GM21526 (cell line): ENCODE measurements around the gene PJA2.
"Not testable (repeated sequence)": the region's sequence is repeated elsewhere in the genome, so short reads cannot be mapped to it uniquely, and the experiment has no call there.

Experiments used
- ATAC-seq: cut with Tn5 transposase; IDR thresholded peaks from one replicate; pipeline ENCODE4 v1.9.1; 2021; ENCODE audit warnings: moderate library complexity; ENCODE audit not compliant: unreplicated experiment, low FRiP score

The PJA2 gene

DNA sequence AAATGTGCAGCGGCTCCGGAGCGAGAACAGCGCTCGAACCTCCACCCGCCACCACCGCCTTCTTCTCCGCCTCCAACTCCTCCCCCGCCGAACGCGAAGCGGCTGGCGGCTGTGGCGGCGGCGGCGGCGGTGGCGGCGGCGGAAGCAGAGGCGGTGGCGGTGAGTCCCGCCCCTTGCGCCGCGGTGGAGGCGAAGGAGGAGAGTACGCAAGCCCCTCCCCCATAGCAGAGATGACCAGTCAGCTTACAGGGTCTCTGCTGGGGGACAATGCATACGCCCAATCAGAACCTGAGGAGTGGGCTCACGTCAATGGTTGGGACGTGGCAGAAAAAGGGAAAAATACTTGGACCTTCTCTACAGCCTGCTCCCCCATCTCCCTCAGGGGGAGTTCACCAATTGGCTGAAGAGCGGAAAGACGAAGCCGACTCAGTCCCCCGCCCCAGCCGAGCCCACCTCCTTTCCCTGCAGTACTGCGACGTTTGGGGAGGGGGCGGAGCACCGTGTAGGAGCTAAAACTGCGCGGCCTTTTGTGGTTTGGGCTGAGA is at the start of gene PJA2:
Gene PJA2 (minus strand): TSS at position 131 of the 545 bp plus-strand sequence. CDS start 26,541 bp downstream, outside the sequence.
- ATAC-seq = peak; percentile 82

DNA sequence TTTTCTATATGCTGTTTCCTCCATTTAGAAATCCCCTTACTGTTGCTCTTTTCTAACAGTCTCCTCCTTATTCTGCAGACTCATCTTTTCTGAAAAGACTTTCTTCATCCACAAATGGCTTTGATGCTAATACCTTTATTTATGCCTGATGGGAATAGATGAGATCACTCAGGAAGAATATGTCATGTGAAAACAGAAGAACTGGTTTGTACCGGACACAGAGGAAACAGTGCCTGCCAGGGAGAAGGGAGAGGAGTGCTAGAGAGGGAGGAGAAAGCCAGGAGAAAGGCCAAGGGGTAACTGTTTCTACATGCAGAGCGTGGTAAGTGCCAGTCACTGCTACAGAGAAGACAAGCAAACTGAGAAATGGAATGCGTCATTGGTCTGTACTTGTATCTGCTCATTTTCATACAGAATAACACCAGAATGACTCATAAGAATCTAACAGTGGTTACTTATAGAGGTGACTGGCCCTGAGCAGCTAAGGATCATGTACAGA is 45.9 kb upstream of the PJA2 start:
- ATAC-seq = peak; percentile 100

- ATAC-seq = no peak
These were observed 45.1 kb upstream of the PJA2 start for GRCh38 chr5:109454731-109455505.

DNA sequence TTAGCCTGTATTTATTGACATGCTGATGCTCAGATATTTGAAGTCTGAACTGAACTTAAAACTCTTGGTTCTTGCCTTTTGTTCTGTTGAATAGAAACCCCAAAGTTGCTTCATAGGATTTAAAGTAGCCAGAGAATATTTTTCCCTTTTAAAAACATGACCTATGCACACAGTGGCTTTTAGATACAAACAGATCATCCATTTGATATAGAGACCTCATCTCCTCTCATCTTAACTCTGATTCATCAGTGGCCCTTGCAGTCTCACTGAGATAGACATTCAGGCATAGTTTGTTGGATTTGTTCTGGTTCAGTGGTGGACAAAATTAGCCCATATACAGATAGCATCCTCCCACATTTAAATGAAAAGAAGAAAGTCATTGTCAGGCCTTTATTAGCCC is 43.5 kb upstream of the PJA2 start:
- ATAC-seq = no peak

DNA sequence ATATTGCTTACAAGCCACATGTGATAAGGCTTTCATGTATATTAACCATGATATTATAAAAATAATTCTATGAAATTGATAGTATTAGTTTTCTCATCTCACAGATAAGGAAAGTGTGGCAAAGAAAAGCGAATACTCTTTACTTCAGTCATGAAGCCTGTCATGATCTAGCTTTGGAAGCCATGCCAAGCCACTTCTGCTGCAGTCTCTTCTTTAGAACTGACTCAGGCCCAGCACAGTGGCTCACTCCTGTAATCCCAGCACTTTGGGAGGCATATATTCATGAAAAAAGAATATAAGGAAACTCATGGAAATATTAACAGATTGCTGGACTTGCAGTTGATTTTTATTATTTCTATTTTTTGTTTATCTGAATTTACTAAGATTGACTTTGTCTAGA is 42.9 kb upstream of the PJA2 start:
- no peak for ATAC-seq

DNA sequence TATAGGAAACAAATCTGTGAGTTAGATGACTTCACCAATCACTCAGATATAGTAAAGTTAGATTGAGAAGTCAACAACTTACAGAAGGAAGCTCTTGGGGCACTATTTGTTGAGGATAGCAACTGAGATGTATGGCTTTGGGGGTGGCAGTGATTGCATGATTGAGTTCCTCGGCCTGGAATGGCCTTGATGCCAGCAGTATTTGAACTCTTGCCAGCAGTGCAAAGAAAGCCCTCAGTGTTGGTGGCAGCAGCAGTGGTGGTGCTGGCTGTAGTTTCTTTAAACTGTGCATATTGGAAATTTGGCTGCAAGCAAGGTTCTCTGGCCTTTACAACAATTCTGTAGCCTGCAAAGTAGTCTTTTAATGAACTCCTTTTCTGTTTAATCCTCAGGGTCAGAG is 41.4 kb upstream of the PJA2 start:
- no peak for ATAC-seq

DNA sequence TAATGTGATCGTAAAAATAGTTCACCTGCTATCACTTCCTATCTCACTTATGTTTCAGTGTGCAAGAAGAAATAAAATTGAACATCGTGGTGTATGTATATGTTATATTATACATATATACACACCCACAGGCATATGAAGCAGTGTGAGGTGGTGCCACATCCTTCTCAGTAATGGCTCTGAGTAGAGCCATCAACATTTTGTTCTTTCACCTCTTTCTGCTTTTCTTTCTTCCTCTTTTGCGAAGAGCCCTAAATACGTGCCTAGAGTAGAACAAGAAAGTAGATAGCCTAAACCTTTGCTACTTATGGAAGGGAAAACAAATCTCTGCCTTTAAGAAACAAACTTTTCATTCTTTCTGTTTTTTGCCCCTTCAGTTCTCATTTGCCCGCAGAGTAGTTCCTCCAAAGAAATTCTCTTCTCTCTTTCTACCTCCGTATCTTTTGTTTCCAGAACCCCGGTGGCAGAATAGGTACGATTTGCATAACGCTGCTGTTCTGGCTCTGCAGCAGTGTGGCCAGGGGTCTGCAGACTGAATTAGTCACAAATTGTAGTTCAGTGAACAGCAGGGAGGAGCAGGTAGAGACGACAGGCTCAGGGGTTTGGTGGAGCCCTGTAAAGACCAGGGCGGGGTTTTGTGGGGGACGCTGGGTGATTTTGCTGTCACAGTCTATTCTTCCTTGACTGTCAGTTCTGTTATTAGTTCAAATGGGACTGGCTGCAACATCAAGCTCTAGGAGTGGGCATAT is 40.5 kb upstream of the PJA2 start:
- no peak for ATAC-seq

GRCh38 chr5:109448838-109449237 is 39.1 kb upstream of the PJA2 start:
- ATAC-seq = no peak

- ATAC-seq = no peak
These were observed 29.8 kb upstream of the PJA2 start for GRCh38 chr5:109439590-109439989.

DNA sequence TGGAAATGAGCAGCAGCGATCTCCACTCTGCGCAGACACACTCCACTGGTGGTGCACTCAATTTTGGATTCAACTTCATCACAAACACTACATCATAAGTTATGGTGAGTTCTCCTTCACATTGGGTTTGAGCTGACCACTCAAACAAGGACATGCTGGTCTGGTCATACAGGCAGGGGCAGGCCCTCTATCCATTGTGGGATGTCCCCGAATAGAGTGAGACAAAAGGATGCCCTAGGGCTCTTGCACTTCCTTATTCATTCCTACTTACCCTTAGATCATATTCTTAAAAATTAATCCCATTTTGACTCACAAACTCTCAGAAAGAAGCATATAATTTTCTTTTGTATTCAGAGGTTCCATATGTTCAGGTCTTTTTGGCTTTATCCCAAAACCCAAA is 16.3 kb upstream of the PJA2 start:
- ATAC-seq = no peak

DNA sequence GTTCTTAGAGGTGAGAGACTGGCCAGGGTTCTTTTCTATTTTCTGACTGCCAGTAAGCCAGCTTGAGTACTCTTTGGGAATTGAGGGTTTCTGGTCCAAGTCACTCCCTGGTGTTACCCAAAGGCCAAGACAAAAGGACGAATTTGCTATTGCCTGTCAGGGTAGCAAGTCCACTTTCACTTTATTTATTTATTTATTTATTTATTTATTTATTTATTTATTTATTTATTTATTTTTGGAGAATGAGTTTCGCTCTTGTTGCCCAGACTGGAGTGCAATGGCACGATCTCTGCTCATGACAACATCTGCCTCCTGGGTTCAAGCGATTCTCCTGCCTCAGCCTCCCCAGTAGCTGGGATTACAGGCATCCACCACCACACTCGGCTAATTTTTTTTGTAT is 15.7 kb upstream of the PJA2 start:
- not testable (repeated sequence) for ATAC-seq

GRCh38 chr5:109421956-109422355 is 12.2 kb upstream of the PJA2 start:
- ATAC-seq = no peak

GRCh38 chr5:109418712-109419352 is 9.1 kb upstream of the PJA2 start:
- ATAC-seq = no peak

- no peak for ATAC-seq
These were observed 7.1 kb upstream of the PJA2 start for GRCh38 chr5:109416882-109417281.

- ATAC-seq = not testable (repeated sequence)
These were observed 4.2 kb upstream of the PJA2 start for GRCh38 chr5:109413921-109414461.

GRCh38 chr5:109413458-109413857 is 3.7 kb upstream of the PJA2 start:
- no peak for ATAC-seq

- ATAC-seq = no peak
These were observed 3.2 kb upstream of the PJA2 start for GRCh38 chr5:109412981-109413402.

GRCh38 chr5:109411627-109412026 is 1.9 kb upstream of the PJA2 start:
- ATAC-seq = no peak

- no peak for ATAC-seq
These were observed 1.4 kb upstream of the PJA2 start for GRCh38 chr5:109411149-109411514.

DNA sequence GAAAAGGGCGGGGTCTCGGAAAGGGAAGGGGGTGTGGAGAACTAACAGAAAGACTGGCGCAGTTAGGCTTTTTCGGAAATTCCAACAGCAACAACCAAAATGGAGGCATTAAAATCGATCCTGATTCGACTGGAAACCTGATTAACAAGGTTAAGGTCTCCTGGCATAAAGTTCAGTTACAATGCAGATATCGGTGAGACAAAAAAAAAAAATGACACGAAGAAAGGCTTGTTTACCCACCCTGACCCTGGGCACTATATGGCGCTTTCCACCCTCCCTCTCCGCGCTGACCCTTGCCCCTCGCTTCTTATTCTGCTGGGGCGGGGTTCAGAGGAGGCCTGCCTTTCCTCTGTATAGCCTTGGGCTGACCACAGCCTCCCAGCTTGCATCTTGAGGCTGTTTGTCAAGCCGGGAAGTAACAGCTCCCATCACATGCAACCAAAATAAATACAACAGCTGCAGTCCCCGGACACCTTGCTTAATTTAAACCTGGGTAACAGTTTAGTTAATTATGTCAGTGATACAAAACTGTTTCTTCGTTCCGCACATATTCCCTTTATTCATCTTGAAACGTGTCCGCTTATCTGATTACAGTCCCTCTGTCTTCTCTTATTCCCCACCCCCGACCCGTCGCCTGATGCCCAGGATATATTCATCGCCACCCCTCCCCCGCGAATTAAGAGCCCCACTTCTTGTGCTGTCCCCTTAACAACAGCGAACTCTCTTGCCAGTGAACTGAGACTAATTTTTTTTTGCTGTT is 795 bp upstream of the PJA2 start:
- ATAC-seq = peak; percentile 24
